ENCODE data around the gene SIAH1. TPM values are rescaled to one million over a fixed set of nuclear protein-coding genes. Genes with fewer than 3 reads are reported as not detected.
"Not testable (repeated sequence)": the region's sequence is repeated elsewhere in the genome, so short reads cannot be mapped to it uniquely, and the experiment has no call there.

SIAH1 gene
- total and polyA plus RNA-seq, 7 donors = 10.4 to 26.0 (median 16.7) TPM

- intact Hi-C loops (cut with DNase I) = loop anchor here in 1 of 2 donors (2.0 kb wide), 1 partner anchor 13 kb away; no protein-coding TSS in a partner anchor
- TF ChIP-seq, protein P1, sequence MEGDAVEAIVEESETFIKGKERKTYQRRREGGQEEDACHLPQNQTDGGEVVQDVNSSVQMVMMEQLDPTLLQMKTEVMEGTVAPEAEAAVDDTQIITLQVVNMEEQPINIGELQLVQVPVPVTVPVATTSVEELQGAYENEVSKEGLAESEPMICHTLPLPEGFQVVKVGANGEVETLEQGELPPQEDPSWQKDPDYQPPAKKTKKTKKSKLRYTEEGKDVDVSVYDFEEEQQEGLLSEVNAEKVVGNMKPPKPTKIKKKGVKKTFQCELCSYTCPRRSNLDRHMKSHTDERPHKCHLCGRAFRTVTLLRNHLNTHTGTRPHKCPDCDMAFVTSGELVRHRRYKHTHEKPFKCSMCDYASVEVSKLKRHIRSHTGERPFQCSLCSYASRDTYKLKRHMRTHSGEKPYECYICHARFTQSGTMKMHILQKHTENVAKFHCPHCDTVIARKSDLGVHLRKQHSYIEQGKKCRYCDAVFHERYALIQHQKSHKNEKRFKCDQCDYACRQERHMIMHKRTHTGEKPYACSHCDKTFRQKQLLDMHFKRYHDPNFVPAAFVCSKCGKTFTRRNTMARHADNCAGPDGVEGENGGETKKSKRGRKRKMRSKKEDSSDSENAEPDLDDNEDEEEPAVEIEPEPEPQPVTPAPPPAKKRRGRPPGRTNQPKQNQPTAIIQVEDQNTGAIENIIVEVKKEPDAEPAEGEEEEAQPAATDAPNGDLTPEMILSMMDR (IDR thresholded peaks at IDR 0.05) = no peak
- no peak for ATAC-seq
- no peak for DNase-seq
- 84 to 95% (median 88%) methylated on average over 4 of the region's 4 CpGs for WGBS, 3 donors
- Histone ChIP-seq H3K27me3 (ENCODE audit: insufficient read depth in 3 of 3, low read length in 2 of 3) (no peaks in the 10 kb centered on the region), H3K27ac (peak overlapping the region; percentile 100), H3K9me3 (no peaks in the 10 kb centered on the region), H3K4me1 (peaks cover 68% of the 10 kb centered on the region), H3K4me3 (peak overlapping the region; percentile 74), H3K36me3 (ENCODE audit: insufficient read depth in 1 of 2, low read depth in 1 of 2) (no peaks in the 10 kb centered on the region)
These were observed 3.1 kb downstream of the SIAH1 start for GRCh38 chr16:48382131-48382530.

- TF ChIP-seq, protein P1 (IDR thresholded peaks at IDR 0.05) = no peak
- no peak overlapping the region for H3K27ac ChIP-seq
- no peak overlapping the region for H3K4me3 ChIP-seq
- WGBS, 3 donors = 64 to 70% (median 64%) methylated on average over 5 of the region's 5 CpGs
- peaks cover 72% of the 10 kb centered on the region for H3K4me1 ChIP-seq
- no peaks in the 10 kb centered on the region for H3K27me3 ChIP-seq (ENCODE audit: insufficient read depth in 3 of 3, low read length in 2 of 3)
- no peaks in the 10 kb centered on the region for H3K36me3 ChIP-seq (ENCODE audit: insufficient read depth in 1 of 2, low read depth in 1 of 2)
- intact Hi-C loops (cut with DNase I) = no loop called here
- no peaks in the 10 kb centered on the region for H3K9me3 ChIP-seq
- DNase-seq (no peak), ATAC-seq (no peak)
These were observed 4.0 kb downstream of the SIAH1 start for GRCh38 chr16:48381201-48381600.

DNA sequence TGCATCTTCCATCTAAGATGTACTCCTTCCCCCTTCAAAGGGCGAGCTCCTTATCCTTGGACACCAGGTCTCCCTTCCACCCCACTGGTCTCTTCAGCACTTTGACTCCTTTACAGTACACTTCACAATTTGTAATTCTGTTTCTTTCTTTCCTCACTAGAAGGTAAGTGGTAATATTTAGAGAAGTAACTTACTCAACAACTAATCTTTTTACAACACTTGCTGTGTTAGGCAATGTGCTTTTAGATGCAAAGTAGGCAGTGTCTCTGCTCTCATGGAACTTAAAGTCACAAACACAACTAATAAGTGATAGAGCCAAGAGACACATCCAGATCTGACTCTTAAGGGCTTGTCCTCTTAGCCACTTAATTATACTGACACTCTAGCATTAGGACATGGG is 6.4 kb downstream of the SIAH1 start:
- peak in 3 of 4 donors; percentile 43 to 65 (median 64) for ATAC-seq
- Histone ChIP-seq H3K36me3 (ENCODE audit: insufficient read depth in 1 of 2, low read depth in 1 of 2) (no peaks in the 10 kb centered on the region), H3K27me3 (ENCODE audit: insufficient read depth in 3 of 3, low read length in 2 of 3) (no peaks in the 10 kb centered on the region), H3K4me1 (peaks cover 93% of the 10 kb centered on the region), H3K4me3 (peak overlapping the region; percentile 14), H3K9me3 (no peaks in the 10 kb centered on the region), H3K27ac (peak overlapping the region; percentile 17)
- no peak for DNase-seq
- TF ChIP-seq, protein P1 (IDR thresholded peaks at IDR 0.05) = no peak
- intact Hi-C loops (cut with DNase I) = no loop called here
- WGBS, 3 donors = 66 to 95% (median 89%) methylated on average over 1 of the region's 1 CpG

DNA sequence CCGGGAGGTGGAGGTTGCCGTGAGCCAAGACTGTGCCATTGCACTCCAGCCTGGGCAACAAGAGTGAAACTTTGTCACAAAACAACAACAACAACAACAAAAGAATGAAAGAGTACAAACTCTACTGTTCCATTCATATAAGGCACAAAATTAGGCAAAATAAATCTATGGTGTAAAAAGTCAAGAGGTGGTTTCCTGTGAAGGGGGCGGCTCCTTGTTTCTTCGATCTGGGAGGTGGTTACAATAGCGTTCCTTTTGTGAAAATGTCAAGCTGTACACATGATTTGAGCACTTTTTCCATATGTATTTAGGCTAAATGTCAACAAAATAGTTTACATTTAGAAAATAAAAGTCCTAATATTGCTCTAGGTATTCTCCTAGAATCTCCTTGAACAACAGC is 6.9 kb downstream of the SIAH1 start:
- Histone ChIP-seq H3K4me1 (peaks cover 97% of the 10 kb centered on the region), H3K4me3 (peak overlapping the region; percentile 14), H3K9me3 (no peaks in the 10 kb centered on the region), H3K27me3 (ENCODE audit: insufficient read depth in 3 of 3, low read length in 2 of 3) (no peaks in the 10 kb centered on the region), H3K36me3 (ENCODE audit: insufficient read depth in 1 of 2, low read depth in 1 of 2) (no peaks in the 10 kb centered on the region), H3K27ac (peak overlapping the region; percentile 57)
- TF ChIP-seq, protein P1 (IDR thresholded peaks at IDR 0.05) = no peak
- WGBS, 3 donors = 78 to 84% (median 83%) methylated on average over 5 of the region's 5 CpGs
- intact Hi-C loops (cut with DNase I) = no loop called here
- DNase-seq (no peak), ATAC-seq (no peak)

DNA sequence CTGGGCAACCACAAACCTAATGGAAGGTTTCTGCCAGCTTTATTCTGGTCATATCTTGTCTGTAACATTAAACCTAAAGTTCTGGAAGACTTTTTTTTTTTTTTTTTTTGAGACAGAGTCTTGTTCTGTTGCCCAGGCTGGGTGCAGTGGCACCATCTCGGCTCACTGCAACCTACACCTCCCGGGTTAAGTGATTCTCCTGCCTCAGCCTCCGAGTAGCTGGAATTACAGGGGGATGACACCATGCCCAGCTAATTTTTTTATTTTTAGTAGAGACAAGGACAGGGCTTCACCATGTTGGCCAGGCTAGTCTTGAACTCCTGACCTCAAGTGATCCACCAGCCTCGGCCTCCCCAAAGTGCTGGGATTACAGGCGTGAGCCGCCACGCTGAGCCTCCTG is 7.9 kb downstream of the SIAH1 start:
- H3K27me3 ChIP-seq (ENCODE audit: insufficient read depth in 3 of 3, low read length in 2 of 3); H3K4me3 ChIP-seq; H3K9me3 ChIP-seq; DNase-seq; intact Hi-C loops (cut with DNase I); H3K36me3 ChIP-seq (ENCODE audit: insufficient read depth in 1 of 2, low read depth in 1 of 2): not testable (repeated sequence)
- 39 to 61% (median 46%) methylated on average over 7 of the region's 7 CpGs for WGBS, 3 donors
- Histone ChIP-seq H3K4me1 (peaks cover 97% of the 10 kb centered on the region), H3K27ac (peak overlapping the region; percentile 57)
- peak; percentile 25 to 63 (median 58) for ATAC-seq

Measured in psoas muscle (tissue), 8 donors.